Esophagus squamous epithelium (tissue), 4 donors: ENCODE data around the gene UBE2L3.

Experiments
- POLR2A ChIP-seq, 4 donors: fragments of 450-650 bp; IDR thresholded peaks; one replicate each; pipeline ENCODE4 v1.6.1; 2017; ENCODE audit warnings: antibody characterized with exemption in 4 of 4, mild to moderate bottlenecking in 4 of 4, moderate library complexity in 3 of 4
- TF ChIP-seq, protein P1 (sequence below), 6 experiments: fragments of 450-650 bp in 4 of 6; fragments of 200-600 bp in 2 of 6; sonication (generic) in 2 of 6; IDR thresholded peaks; one replicate each; pipeline ENCODE4 v1.5.1; 2016 to 2019; ENCODE audit warnings: antibody characterized with exemption in 6 of 6, mild to moderate bottlenecking in 4 of 6, moderate library complexity in 4 of 6

DNA sequence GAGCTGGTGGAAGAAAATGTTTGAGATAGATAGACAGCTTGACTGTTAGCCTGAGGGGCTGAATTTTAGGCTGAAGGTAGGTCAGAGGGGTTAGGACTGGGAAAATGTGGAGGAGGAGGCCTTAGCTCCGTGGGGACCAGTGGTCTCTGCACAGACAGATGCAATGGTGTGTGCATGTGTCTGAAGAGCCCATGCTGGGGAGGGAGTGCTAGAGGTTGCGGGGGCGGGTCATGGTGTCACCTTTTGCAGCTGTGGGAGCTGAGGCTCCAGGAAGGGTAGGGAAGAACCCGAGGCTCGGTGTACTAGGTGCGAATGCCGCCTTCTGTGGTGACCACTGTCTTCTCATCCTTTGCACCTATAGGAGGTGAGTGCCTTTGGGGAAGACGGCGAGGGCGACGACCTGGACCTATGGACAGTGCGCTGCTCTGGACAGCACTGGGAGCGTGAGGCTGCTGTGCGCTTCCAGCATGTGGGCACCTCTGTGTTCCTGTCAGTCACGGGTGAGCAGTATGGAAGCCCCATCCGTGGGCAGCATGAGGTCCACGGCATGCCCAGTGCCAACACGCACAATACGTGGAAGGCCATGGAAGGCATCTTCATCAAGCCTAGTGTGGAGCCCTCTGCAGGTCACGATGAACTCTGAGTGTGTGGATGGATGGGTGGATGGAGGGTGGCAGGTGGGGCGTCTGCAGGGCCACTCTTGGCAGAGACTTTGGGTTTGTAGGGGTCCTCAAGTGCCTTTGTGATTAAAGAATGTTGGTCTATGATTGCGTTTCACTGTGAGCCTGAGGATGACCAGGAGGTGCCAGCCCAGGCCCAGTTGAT, 76.2 kb downstream of the UBE2L3 start:
- TF ChIP-seq, protein P1, sequence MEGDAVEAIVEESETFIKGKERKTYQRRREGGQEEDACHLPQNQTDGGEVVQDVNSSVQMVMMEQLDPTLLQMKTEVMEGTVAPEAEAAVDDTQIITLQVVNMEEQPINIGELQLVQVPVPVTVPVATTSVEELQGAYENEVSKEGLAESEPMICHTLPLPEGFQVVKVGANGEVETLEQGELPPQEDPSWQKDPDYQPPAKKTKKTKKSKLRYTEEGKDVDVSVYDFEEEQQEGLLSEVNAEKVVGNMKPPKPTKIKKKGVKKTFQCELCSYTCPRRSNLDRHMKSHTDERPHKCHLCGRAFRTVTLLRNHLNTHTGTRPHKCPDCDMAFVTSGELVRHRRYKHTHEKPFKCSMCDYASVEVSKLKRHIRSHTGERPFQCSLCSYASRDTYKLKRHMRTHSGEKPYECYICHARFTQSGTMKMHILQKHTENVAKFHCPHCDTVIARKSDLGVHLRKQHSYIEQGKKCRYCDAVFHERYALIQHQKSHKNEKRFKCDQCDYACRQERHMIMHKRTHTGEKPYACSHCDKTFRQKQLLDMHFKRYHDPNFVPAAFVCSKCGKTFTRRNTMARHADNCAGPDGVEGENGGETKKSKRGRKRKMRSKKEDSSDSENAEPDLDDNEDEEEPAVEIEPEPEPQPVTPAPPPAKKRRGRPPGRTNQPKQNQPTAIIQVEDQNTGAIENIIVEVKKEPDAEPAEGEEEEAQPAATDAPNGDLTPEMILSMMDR (IDR thresholded peaks at IDR 0.05), result no peak
- no peak for TF ChIP-seq POLR2A (IDR thresholded peaks at IDR 0.05)
